GM12878 (cell line): ENCODE data around the gene CLMP. TPM values are rescaled to one million over a fixed set of nuclear protein-coding genes. Genes with fewer than 3 reads are reported as not detected.

Experiments used
- ATAC-seq: fragments of 200-7000 bp; cut with Tn5 transposase; 3 replicates; pipeline ENCODE4 v1.9.1; 2020; ENCODE audit warnings: mild to moderate bottlenecking, moderate library complexity
- BruUV-seq: library from RNA; stranded (reverse); fragments of 400-500 nt; replicated peaks from 2 replicates; lab custom pipeline; 2021; lab: Mats Ljungman, UMichigan
- CTCF ChIA-PET: fragments of 300-600 bp; sonication (Branson Sonifier 250); formaldehyde crosslinking; extraction: SDS; loops from one replicate; lab custom pipeline; 2021; ENCODE audit warnings: inconsistent platforms; lab: Yijun Ruan, JAX
- POLR2A ChIA-PET: fragments of 350-600 bp; formaldehyde crosslinking; extraction: SDS; loops from one replicate; lab custom pipeline; 2021; ENCODE audit warnings: inconsistent platforms; lab: Charles Lee
- RAD21 ChIA-PET: fragments of 300-600 bp; sonication (Branson Sonifier 250); formaldehyde crosslinking; loops from one replicate; lab custom pipeline; 2023; ENCODE audit warnings: antibody characterized with exemption; ENCODE audit not compliant: unreplicated experiment; lab: Charles Lee
- SMC1A ChIA-PET: fragments of 300-600 bp; sonication (Branson Sonifier 250); formaldehyde crosslinking; loops from one replicate; lab custom pipeline; 2023; ENCODE audit not compliant: unreplicated experiment, uncharacterized antibody; lab: Charles Lee
- DNase-seq: peaks from one replicate; pipeline ENCODE4 v3.0.0-alpha.2; 2011; ENCODE audit warnings: low read depth, low spot score
- FAIRE-seq: peaks from 3 replicates; lab custom pipeline; 2011; peaks lifted over from hg19 to GRCh38; lab: Jason Lieb, UNC
- H2AFZ ChIP-seq: 2 replicates; pipeline ENCODE4 v1.6.0; 2011; ENCODE audit warnings: low read depth, low read length, control low read depth; ENCODE audit not compliant: control insufficient read depth
- H3K27ac ChIP-seq: 2 replicates; pipeline ENCODE4 v1.5.1; 2011; ENCODE audit warnings: control low read depth; ENCODE audit not compliant: control insufficient read depth, insufficient read depth
- H3K27me3 ChIP-seq, 2 experiments: replicated peaks in 1 of 2; 2 replicates each; pipeline versions ENCODE4 v1.6.0 to v1.6.1; 2011; ENCODE audit warnings: low read length in 1 of 2; ENCODE audit not compliant: control insufficient read depth in 2 of 2, insufficient read depth in 2 of 2
- H3K36me3 ChIP-seq, 2 experiments: 2 replicates each; pipeline ENCODE4 v1.5.1; 2011; ENCODE audit warnings: low read length in 1 of 2; ENCODE audit not compliant: control insufficient read depth in 2 of 2, insufficient read depth in 2 of 2
- H3K4me1 ChIP-seq: 2 replicates; pipeline ENCODE4 v1.6.1; 2011; ENCODE audit warnings: mild to moderate bottlenecking, low read length, moderate library complexity, mixed read lengths; ENCODE audit not compliant: control insufficient read depth, insufficient read depth
- H3K4me2 ChIP-seq: 2 replicates; pipeline ENCODE4 v1.6.0; 2011; ENCODE audit warnings: control low read depth; ENCODE audit not compliant: control insufficient read depth, insufficient read depth
- H3K4me3 ChIP-seq: fragments of 200-600 bp; sonication (generic); 2 replicates; pipeline ENCODE4 v1.5.1; 2016
- H3K79me2 ChIP-seq: 2 replicates; pipeline ENCODE4 v1.6.0; 2011; ENCODE audit warnings: low read length; ENCODE audit not compliant: control insufficient read depth, insufficient read depth
- H3K9ac ChIP-seq: 2 replicates; pipeline ENCODE4 v1.8.0; 2011; ENCODE audit warnings: low read length, control low read depth, mixed read lengths; ENCODE audit not compliant: control insufficient read depth, insufficient read depth
- H3K9me3 ChIP-seq: replicated peaks from 3 replicates; pipeline ENCODE4 v1.5.1; 2011; ENCODE audit warnings: mild to moderate bottlenecking, low read length; ENCODE audit not compliant: control insufficient read depth, insufficient read depth
- H4K20me1 ChIP-seq: 2 replicates; pipeline ENCODE4 v1.6.0; 2011; ENCODE audit not compliant: control insufficient read depth, insufficient read depth
- E2F8 ChIP-seq: fragments of 450-650 bp; IDR thresholded peaks from 2 replicates; pipeline ENCODE4 v1.6.1; 2018; ENCODE audit warnings: mild to moderate bottlenecking, low read depth, moderate library complexity; ENCODE audit not compliant: partially characterized antibody
- JUNB ChIP-seq: IDR thresholded peaks from 2 replicates; pipeline ENCODE4 v1.6.1; 2016; ENCODE audit warnings: antibody characterized with exemption, mild to moderate bottlenecking
- KLF5 ChIP-seq: fragments of 450-650 bp; IDR thresholded peaks from 2 replicates; pipeline ENCODE4 v1.6.1; 2014; ENCODE audit warnings: mild to moderate bottlenecking; ENCODE audit not compliant: partially characterized antibody
- MYC ChIP-seq: IDR thresholded peaks from 2 replicates; pipeline ENCODE4 v1.6.1; 2011; ENCODE audit warnings: mild to moderate bottlenecking, low read length, moderate library complexity, inconsistent platforms; ENCODE audit not compliant: insufficient read depth, insufficient replicate concordance, insufficient read length, severe bottlenecking
- NBN ChIP-seq: fragments of 450-650 bp; IDR thresholded peaks from 2 replicates; pipeline ENCODE4 v1.6.1; 2016
- NKRF ChIP-seq: fragments of 450-650 bp; conservative IDR thresholded peaks from 2 replicates; pipeline ENCODE4 v1.6.1; 2017; ENCODE audit warnings: mild to moderate bottlenecking, moderate library complexity
- RELB ChIP-seq: fragments of 450-650 bp; IDR thresholded peaks from 2 replicates; pipeline ENCODE4 v1.6.1; 2017; ENCODE audit warnings: low read depth, mild to moderate bottlenecking, moderate library complexity
- RUNX3 ChIP-seq: IDR thresholded peaks from 2 replicates; pipeline ENCODE4 v1.6.1; 2012; ENCODE audit warnings: low read length, inconsistent platforms
- ZBTB40 ChIP-seq: fragments of 450-650 bp; IDR thresholded peaks from 2 replicates; pipeline ENCODE4 v1.6.1; 2016; ENCODE audit warnings: mild to moderate bottlenecking, moderate library complexity, borderline replicate concordance
- ZNF217 ChIP-seq: fragments of 450-650 bp; IDR thresholded peaks from 2 replicates; pipeline ENCODE4 v1.6.1; 2017; ENCODE audit warnings: antibody characterized with exemption, mild to moderate bottlenecking
- WGBS: methylation state at CpG from one replicate; pipeline ENCODE4 v1.1.6; 2016; ENCODE audit warnings: low lambda C conversion rate; ENCODE audit not compliant: insufficient replicate concordance, insufficient coverage; ENCODE audit errors: missing lambda C conversion rate; 5-methylcytosine and 5-hydroxymethylcytosine counted together
- in situ Hi-C: fragments of 300-500 bp; cut with MboI; formaldehyde crosslinking; loops from 9 replicates; pipeline ENCODE4 v1.14.3; 2018; ENCODE audit warnings: mixed read lengths
- intact Hi-C: fragments of 100-400 bp; cut with micrococcal nuclease; formaldehyde crosslinking; loops from one replicate; pipeline ENCODE4 v1.14.2; 2022; ENCODE audit not compliant: unreplicated experiment
- polyA plus RNA-seq, 11 experiments: library from polyadenylated mRNA; depleted of rRNA in 4 of 11; unstranded in 6 of 11; stranded (reverse) in 5 of 11; fragments of >200 nt; fragmentation: Nextera tagmentation in 4 of 11; fragmentation: Illumina TruSeq in 1 of 11; extraction: Ambion mirVana in 4 of 11; extraction: Trizol in 1 of 11; gene quantifications; 1 replicate in 1 of 11; 2 replicates in 10 of 11; pipeline versions ENCODE4 v1.2.1 to v1.2.3, GENCODE V29; 2011 to 2016; ENCODE audit warnings: inconsistent platforms in 2 of 11, missing spikeins in 2 of 11, low read depth in 1 of 11
- total RNA-seq, 4 experiments: library from RNA; depleted of rRNA in 3 of 4; stranded (reverse); fragments of >200 nt in 3 of 4; fragmentation: Illumina TruSeq in 1 of 4; extraction: Trizol in 1 of 4; gene quantifications; 2 replicates each; pipeline versions ENCODE4 v1.2.1 to v1.2.3, GENCODE V29; 2013 to 2021

CLMP gene
- total and polyA plus RNA-seq, 10 of the 15 experiments (the other 5 are each of a cell fraction or from before 2014, with no cell fraction given): 0.01 to 0.71 (median 0.20) TPM; not detected in 4

GRCh38 chr11:123093739-123094138, 101.3 kb downstream of the CLMP start:
- no peaks in the 10 kb centered on the region for H3K27me3 ChIP-seq
- RAD21 ChIA-PET: interaction anchor here (1.2 kb wide), 1 partner anchor 9 kb away, joined by 3 read pairs; no protein-coding TSS in a partner anchor
- POLR2A ChIA-PET: no interaction called here
- no peak overlapping the region for H3K9ac ChIP-seq
- no peak overlapping the region for H2AFZ ChIP-seq
- H3K36me3 ChIP-seq: no peaks in the 10 kb centered on the region
- no peaks in the 10 kb centered on the region for H3K79me2 ChIP-seq
- no peaks in the 10 kb centered on the region for H3K9me3 ChIP-seq
- FAIRE-seq: no peak
- in situ Hi-C loops: no loop called here
- H3K4me3 ChIP-seq: no peak overlapping the region
- no peak for ATAC-seq
- 79% methylated on average over 3 of the region's 3 CpGs for WGBS
- no peak for DNase-seq
- intact Hi-C loops: no loop called here
- no TSS peak for BruUV-seq
- no peaks in the 10 kb centered on the region for H3K4me1 ChIP-seq
- H3K27ac ChIP-seq: no peak overlapping the region
- H4K20me1 ChIP-seq: no peaks in the 10 kb centered on the region
- CTCF ChIA-PET: interaction anchor here (1.5 to 1.8 kb wide), 2 partner anchors 9 to 36 kb away, joined by 5 to 6 read pairs; no protein-coding TSS in a partner anchor
- SMC1A ChIA-PET: no interaction called here
- H3K4me2 ChIP-seq: no peak overlapping the region
- TF ChIP-seq E2F8 (no peak), NKRF (no peak), MYC (no peak), KLF5 (no peak), RELB (no peak), NBN (no peak), ZNF217 (no peak), ZBTB40 (no peak), RUNX3 (no peak), JUNB (no peak)
